ENCODE measurements around the gene URB2. TPM values are rescaled to one million over a fixed set of nuclear protein-coding genes. Genes with fewer than 3 reads are reported as not detected.
A peak's percentile ranks its signal among the peaks of the same experiment; 100 is the strongest.

URB2 gene
- total and polyA plus RNA-seq, 2 donors (not counting 3 experiments of a cell fraction or from before 2014, with no cell fraction given) = 4.7 to 12.4 TPM

GRCh38 chr1:229666585-229666984, 40.5 kb downstream of the URB2 start:
- H3K79me2 ChIP-seq (ENCODE audit: control insufficient read depth, insufficient read depth, low read length) = no peaks in the 10 kb centered on the region
- peaks cover 17% of the 10 kb centered on the region for H3K4me1 ChIP-seq (ENCODE audit: control insufficient read depth, extremely low read depth, insufficient read depth, low read length)
- intact Hi-C loops (cut with micrococcal nuclease) (no loop called here), dilution Hi-C loops (cut with MboI; ENCODE audit: extremely low pct_ligation_motif_present, low sequenced_read_pairs) (no loop called here)
- H3K27me3 ChIP-seq (ENCODE audit: control insufficient read depth in 2 of 2, insufficient read depth in 2 of 2, low read length in 2 of 2) = no peaks in the 10 kb centered on the region
- no peaks in the 10 kb centered on the region for H3K9me3 ChIP-seq (replicated peaks; ENCODE audit: control insufficient read depth, insufficient read depth, low read length)
- TF ChIP-seq JUN (IDR thresholded peaks at IDR 0.05; ENCODE audit: borderline replicate concordance, insufficient read depth, insufficient read length, low read depth) (no peak), POLR2A (IDR thresholded peaks at IDR 0.05; ENCODE audit: low read depth, low read length) (no peak), GATA2 (IDR thresholded peaks at IDR 0.05; ENCODE audit: insufficient read depth, insufficient read length, low read depth, low read length) (no peak), MYC (IDR thresholded peaks at IDR 0.05; ENCODE audit: low read depth, low read length) (no peak)
- DNase-seq (ENCODE audit: low read depth, low spot score) = no peak
- no peaks in the 10 kb centered on the region for H3K9me1 ChIP-seq (replicated peaks; ENCODE audit: control insufficient read depth, extremely low read depth, insufficient read depth, low read length)
- H2AFZ ChIP-seq (ENCODE audit: low read depth, low read length) = no peak overlapping the region
- no peaks in the 10 kb centered on the region for H4K20me1 ChIP-seq (replicated peaks; ENCODE audit: control insufficient read depth, extremely low read depth, insufficient read depth, low read length)
- H3K27ac ChIP-seq (ENCODE audit: insufficient read depth, low read depth, low read length) = no peak overlapping the region
- no TSS peak for BruUV-seq (replicated peaks)
- no peak overlapping the region for H3K4me2 ChIP-seq (ENCODE audit: insufficient read depth, low read length)
- FAIRE-seq = no peak
- H3K36me3 ChIP-seq (ENCODE audit: control insufficient read depth in 2 of 2, extremely low read depth in 1 of 2, insufficient read depth in 2 of 2, low read length in 2 of 2) = peaks cover 0 to under 1% of the 10 kb centered on the region in 2 experiments
- CTCF ChIA-PET = interaction anchor here (1.2 kb wide), 1 partner anchor 13 kb away, joined by 3 read pairs; no protein-coding TSS in a partner anchor
- no peak overlapping the region for H3K9ac ChIP-seq (replicated peaks; ENCODE audit: extremely low read depth, insufficient read depth, low read length)
- H3K4me3 ChIP-seq (replicated peaks in 1 of 3; ENCODE audit: insufficient read depth in 1 of 3, low read depth in 1 of 3, low read length in 3 of 3) = no peak overlapping the region
- POLR2A ChIA-PET = no interaction called here

- DNase-seq (ENCODE audit: low read depth, low spot score) (peak; percentile 40), FAIRE-seq (no peak)
- TF ChIP-seq FOS (IDR thresholded peaks at IDR 0.05; ENCODE audit: borderline replicate concordance, insufficient read depth, low read length) = no peak
- TF ChIP-seq, protein P1, sequence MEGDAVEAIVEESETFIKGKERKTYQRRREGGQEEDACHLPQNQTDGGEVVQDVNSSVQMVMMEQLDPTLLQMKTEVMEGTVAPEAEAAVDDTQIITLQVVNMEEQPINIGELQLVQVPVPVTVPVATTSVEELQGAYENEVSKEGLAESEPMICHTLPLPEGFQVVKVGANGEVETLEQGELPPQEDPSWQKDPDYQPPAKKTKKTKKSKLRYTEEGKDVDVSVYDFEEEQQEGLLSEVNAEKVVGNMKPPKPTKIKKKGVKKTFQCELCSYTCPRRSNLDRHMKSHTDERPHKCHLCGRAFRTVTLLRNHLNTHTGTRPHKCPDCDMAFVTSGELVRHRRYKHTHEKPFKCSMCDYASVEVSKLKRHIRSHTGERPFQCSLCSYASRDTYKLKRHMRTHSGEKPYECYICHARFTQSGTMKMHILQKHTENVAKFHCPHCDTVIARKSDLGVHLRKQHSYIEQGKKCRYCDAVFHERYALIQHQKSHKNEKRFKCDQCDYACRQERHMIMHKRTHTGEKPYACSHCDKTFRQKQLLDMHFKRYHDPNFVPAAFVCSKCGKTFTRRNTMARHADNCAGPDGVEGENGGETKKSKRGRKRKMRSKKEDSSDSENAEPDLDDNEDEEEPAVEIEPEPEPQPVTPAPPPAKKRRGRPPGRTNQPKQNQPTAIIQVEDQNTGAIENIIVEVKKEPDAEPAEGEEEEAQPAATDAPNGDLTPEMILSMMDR (IDR thresholded peaks at IDR 0.05; ENCODE audit: extremely low read depth in 1 of 2, insufficient read depth in 1 of 2, low read depth in 1 of 2, low read length in 2 of 2) = no peak
- no peak for TF ChIP-seq POLR2AphosphoS5 (IDR thresholded peaks at IDR 0.05; ENCODE audit: insufficient read depth, low read depth, low read length)
- no peak for TF ChIP-seq EZH2 (IDR thresholded peaks at IDR 0.05; ENCODE audit: borderline replicate concordance, low read depth, low read length, severe bottlenecking)
- TF ChIP-seq JUN (IDR thresholded peaks at IDR 0.05; ENCODE audit: borderline replicate concordance, insufficient read depth, insufficient read length, low read depth) = no peak
- Histone ChIP-seq H3K9ac (replicated peaks; ENCODE audit: extremely low read depth, insufficient read depth, low read length) (no peak overlapping the region), H4K20me1 (replicated peaks; ENCODE audit: control insufficient read depth, extremely low read depth, insufficient read depth, low read length) (no peaks in the 10 kb centered on the region), H3K9me3 (replicated peaks; ENCODE audit: control insufficient read depth, insufficient read depth, low read length) (no peaks in the 10 kb centered on the region), H3K4me3 (replicated peaks in 1 of 3; ENCODE audit: insufficient read depth in 1 of 3, low read depth in 1 of 3, low read length in 3 of 3) (no peak overlapping the region), H2AFZ (ENCODE audit: low read depth, low read length) (no peak overlapping the region), H3K9me1 (replicated peaks; ENCODE audit: control insufficient read depth, extremely low read depth, insufficient read depth, low read length) (no peaks in the 10 kb centered on the region), H3K4me1 (ENCODE audit: control insufficient read depth, extremely low read depth, insufficient read depth, low read length) (peaks cover 3% of the 10 kb centered on the region), H3K36me3 (ENCODE audit: control insufficient read depth in 2 of 2, extremely low read depth in 1 of 2, insufficient read depth in 2 of 2, low read length in 2 of 2) (no peaks in the 10 kb centered on the region), H3K27me3 (ENCODE audit: control insufficient read depth in 2 of 2, insufficient read depth in 2 of 2, low read length in 2 of 2) (no peaks in the 10 kb centered on the region), H3K27ac (ENCODE audit: insufficient read depth, low read depth, low read length) (no peak overlapping the region), H3K4me2 (ENCODE audit: insufficient read depth, low read length) (no peak overlapping the region), H3K79me2 (ENCODE audit: control insufficient read depth, insufficient read depth, low read length) (no peaks in the 10 kb centered on the region)
- BruUV-seq (replicated peaks) = no TSS peak
- ChIA-PET CTCF (no interaction called here), POLR2A (no interaction called here)
- intact Hi-C loops (cut with micrococcal nuclease) (no loop called here), dilution Hi-C loops (cut with MboI; ENCODE audit: extremely low pct_ligation_motif_present, low sequenced_read_pairs) (no loop called here)
These were observed 43.3 kb downstream of the URB2 start for GRCh38 chr1:229669333-229669732.

All from endothelial cell of umbilical vein (primary cell).